OCI-LY3 (cell line): ENCODE data around the gene SOX1.

Experiments
- EZH2phosphoT487 ChIP-seq: fragments of 200-600 bp; shearing (Covaris generic); IDR thresholded peaks from 2 replicates; pipeline ENCODE4 v1.6.1; 2018; ENCODE audit warnings: antibody characterized with exemption, mixed run types, low read depth
- TF ChIP-seq, protein P1 (sequence below): fragments of 200-600, 300-600 bp; sonication (generic); IDR thresholded peaks from 2 replicates; pipeline ENCODE4 v1.5.1; 2014; ENCODE audit warnings: antibody characterized with exemption, low read length, low read depth

DNA sequence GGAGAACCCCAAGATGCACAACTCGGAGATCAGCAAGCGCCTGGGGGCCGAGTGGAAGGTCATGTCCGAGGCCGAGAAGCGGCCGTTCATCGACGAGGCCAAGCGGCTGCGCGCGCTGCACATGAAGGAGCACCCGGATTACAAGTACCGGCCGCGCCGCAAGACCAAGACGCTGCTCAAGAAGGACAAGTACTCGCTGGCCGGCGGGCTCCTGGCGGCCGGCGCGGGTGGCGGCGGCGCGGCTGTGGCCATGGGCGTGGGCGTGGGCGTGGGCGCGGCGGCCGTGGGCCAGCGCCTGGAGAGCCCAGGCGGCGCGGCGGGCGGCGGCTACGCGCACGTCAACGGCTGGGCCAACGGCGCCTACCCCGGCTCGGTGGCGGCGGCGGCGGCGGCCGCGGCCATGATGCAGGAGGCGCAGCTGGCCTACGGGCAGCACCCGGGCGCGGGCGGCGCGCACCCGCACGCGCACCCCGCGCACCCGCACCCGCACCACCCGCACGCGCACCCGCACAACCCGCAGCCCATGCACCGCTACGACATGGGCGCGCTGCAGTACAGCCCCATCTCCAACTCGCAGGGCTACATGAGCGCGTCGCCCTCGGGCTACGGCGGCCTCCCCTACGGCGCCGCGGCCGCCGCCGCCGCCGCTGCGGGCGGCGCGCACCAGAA lies 1.1 kb downstream of the SOX1 start:
- TF ChIP-seq, protein P1, sequence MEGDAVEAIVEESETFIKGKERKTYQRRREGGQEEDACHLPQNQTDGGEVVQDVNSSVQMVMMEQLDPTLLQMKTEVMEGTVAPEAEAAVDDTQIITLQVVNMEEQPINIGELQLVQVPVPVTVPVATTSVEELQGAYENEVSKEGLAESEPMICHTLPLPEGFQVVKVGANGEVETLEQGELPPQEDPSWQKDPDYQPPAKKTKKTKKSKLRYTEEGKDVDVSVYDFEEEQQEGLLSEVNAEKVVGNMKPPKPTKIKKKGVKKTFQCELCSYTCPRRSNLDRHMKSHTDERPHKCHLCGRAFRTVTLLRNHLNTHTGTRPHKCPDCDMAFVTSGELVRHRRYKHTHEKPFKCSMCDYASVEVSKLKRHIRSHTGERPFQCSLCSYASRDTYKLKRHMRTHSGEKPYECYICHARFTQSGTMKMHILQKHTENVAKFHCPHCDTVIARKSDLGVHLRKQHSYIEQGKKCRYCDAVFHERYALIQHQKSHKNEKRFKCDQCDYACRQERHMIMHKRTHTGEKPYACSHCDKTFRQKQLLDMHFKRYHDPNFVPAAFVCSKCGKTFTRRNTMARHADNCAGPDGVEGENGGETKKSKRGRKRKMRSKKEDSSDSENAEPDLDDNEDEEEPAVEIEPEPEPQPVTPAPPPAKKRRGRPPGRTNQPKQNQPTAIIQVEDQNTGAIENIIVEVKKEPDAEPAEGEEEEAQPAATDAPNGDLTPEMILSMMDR: no peak
- TF ChIP-seq EZH2phosphoT487: no peak
